Suprapubic skin (tissue), 4 donors: ENCODE results near the gene DAB2IP. TPM values are rescaled to one million over a fixed set of nuclear protein-coding genes. Genes with fewer than 3 reads are reported as not detected.

Source experiments
- DNase-seq, 2 donors: peaks; one replicate each; pipeline ENCODE4 v3.0.0-alpha.2; 2019; ENCODE audit warnings: low spot score in 2 of 2
- H3K27ac ChIP-seq: fragments of 200-600 bp; sonication (generic); one replicate; pipeline ENCODE4 v1.5.1; 2019
- H3K27me3 ChIP-seq: fragments of 200-600 bp; sonication (generic); one replicate; pipeline ENCODE4 v1.5.1; 2019
- H3K36me3 ChIP-seq: fragments of 200-600 bp; sonication (generic); one replicate; pipeline ENCODE4 v1.5.1; 2019
- H3K4me1 ChIP-seq: fragments of 200-600 bp; sonication (generic); one replicate; pipeline ENCODE4 v1.5.1; 2019
- H3K4me3 ChIP-seq: fragments of 200-600 bp; sonication (generic); one replicate; pipeline ENCODE4 v1.5.1; 2019; ENCODE audit warnings: mild to moderate bottlenecking
- H3K9me3 ChIP-seq: fragments of 200-600 bp; sonication (generic); one replicate; pipeline ENCODE4 v1.5.1; 2019
- EP300 ChIP-seq: sonication (generic); formaldehyde crosslinking; IDR thresholded peaks from one replicate; pipeline ENCODE4 v1.6.1; 2017; ENCODE audit warnings: antibody characterized with exemption
- POLR2A ChIP-seq, 2 donors: fragments of 450-650 bp; IDR thresholded peaks; one replicate each; pipeline ENCODE4 v1.6.1; 2017; ENCODE audit warnings: antibody characterized with exemption in 2 of 2, mild to moderate bottlenecking in 2 of 2, moderate library complexity in 2 of 2
- POLR2AphosphoS5 ChIP-seq, 3 donors: sonication (generic); formaldehyde crosslinking; IDR thresholded peaks; one replicate each; pipeline ENCODE4 v1.6.1; 2017; ENCODE audit warnings: antibody characterized with exemption in 3 of 3
- WGBS: methylation state at CpG from one replicate; pipeline ENCODE4 v1.1.5; 2018; 5-methylcytosine and 5-hydroxymethylcytosine counted together
- total RNA-seq, 4 donors: library from RNA; depleted of rRNA; stranded (reverse); fragments of >200 nt; gene quantifications; one replicate each; pipeline ENCODE4 v1.1.0, GENCODE V29; 2016
- TF ChIP-seq, protein P1 (sequence below), 2 donors: fragments of 200-600 bp in 1 of 2; fragments of 450-650 bp in 1 of 2; sonication (generic) in 1 of 2; IDR thresholded peaks; one replicate each; pipeline ENCODE4 v1.5.1; 2016 to 2019; ENCODE audit warnings: antibody characterized with exemption in 2 of 2, mild to moderate bottlenecking in 1 of 2, moderate library complexity in 1 of 2

Gene DAB2IP
- total RNA-seq, 4 donors from 2014 or later = 47.6 to 55.6 (median 50.3) TPM

GRCh38 chr9:121690766-121691165 lies 39.3 kb downstream of the DAB2IP start:
- Histone ChIP-seq H3K4me1 (peaks cover 8% of the 10 kb centered on the region), H3K27ac (no peak overlapping the region), H3K4me3 (no peak overlapping the region), H3K9me3 (no peaks in the 10 kb centered on the region), H3K27me3 (no peaks in the 10 kb centered on the region), H3K36me3 (no peaks in the 10 kb centered on the region)
- DNase-seq = no peak
- 100% methylated on average over 1 of the region's 1 CpG for WGBS
- TF ChIP-seq EP300 (no peak), POLR2AphosphoS5 (IDR thresholded peaks at IDR 0.05) (no peak), POLR2A (IDR thresholded peaks at IDR 0.05) (no peak)
- TF ChIP-seq, protein P1, sequence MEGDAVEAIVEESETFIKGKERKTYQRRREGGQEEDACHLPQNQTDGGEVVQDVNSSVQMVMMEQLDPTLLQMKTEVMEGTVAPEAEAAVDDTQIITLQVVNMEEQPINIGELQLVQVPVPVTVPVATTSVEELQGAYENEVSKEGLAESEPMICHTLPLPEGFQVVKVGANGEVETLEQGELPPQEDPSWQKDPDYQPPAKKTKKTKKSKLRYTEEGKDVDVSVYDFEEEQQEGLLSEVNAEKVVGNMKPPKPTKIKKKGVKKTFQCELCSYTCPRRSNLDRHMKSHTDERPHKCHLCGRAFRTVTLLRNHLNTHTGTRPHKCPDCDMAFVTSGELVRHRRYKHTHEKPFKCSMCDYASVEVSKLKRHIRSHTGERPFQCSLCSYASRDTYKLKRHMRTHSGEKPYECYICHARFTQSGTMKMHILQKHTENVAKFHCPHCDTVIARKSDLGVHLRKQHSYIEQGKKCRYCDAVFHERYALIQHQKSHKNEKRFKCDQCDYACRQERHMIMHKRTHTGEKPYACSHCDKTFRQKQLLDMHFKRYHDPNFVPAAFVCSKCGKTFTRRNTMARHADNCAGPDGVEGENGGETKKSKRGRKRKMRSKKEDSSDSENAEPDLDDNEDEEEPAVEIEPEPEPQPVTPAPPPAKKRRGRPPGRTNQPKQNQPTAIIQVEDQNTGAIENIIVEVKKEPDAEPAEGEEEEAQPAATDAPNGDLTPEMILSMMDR (IDR thresholded peaks at IDR 0.05) = no peak

- no peak for DNase-seq
- Histone ChIP-seq H3K27ac (peak overlapping the region; percentile 31), H3K36me3 (no peaks in the 10 kb centered on the region), H3K4me1 (peaks cover 8% of the 10 kb centered on the region), H3K9me3 (no peaks in the 10 kb centered on the region), H3K4me3 (no peak overlapping the region), H3K27me3 (no peaks in the 10 kb centered on the region)
- TF ChIP-seq EP300 (no peak), POLR2AphosphoS5 (IDR thresholded peaks at IDR 0.05) (no peak), POLR2A (IDR thresholded peaks at IDR 0.05) (no peak)
- TF ChIP-seq, protein P1 (IDR thresholded peaks at IDR 0.05) = no peak
- WGBS = 62% methylated on average over 6 of the region's 6 CpGs
Measured at GRCh38 chr9:121691890-121692289, 40.5 kb downstream of the DAB2IP start.

- H3K36me3 ChIP-seq = no peaks in the 10 kb centered on the region
- peaks cover 8% of the 10 kb centered on the region for H3K4me1 ChIP-seq
- H3K4me3 ChIP-seq = no peak overlapping the region
- 86% methylated on average over 12 of the region's 14 CpGs for WGBS
- DNase-seq = no peak
- H3K27ac ChIP-seq = peak overlapping the region; percentile 55
- no peak for TF ChIP-seq POLR2A (IDR thresholded peaks at IDR 0.05)
- H3K9me3 ChIP-seq = no peaks in the 10 kb centered on the region
- H3K27me3 ChIP-seq = no peaks in the 10 kb centered on the region
Measured at GRCh38 chr9:121692606-121693387, 41.4 kb downstream of the DAB2IP start.

- Histone ChIP-seq H3K9me3 (no peaks in the 10 kb centered on the region), H3K27ac (no peak overlapping the region), H3K36me3 (no peaks in the 10 kb centered on the region), H3K4me1 (peaks cover 10% of the 10 kb centered on the region), H3K27me3 (peaks cover 2% of the 10 kb centered on the region), H3K4me3 (no peak overlapping the region)
- WGBS = 85% methylated on average over 4 of the region's 4 CpGs
- TF ChIP-seq POLR2AphosphoS5 (IDR thresholded peaks at IDR 0.05) = no peak
- no peak for TF ChIP-seq POLR2A (IDR thresholded peaks at IDR 0.05)
- TF ChIP-seq, protein P1 (IDR thresholded peaks at IDR 0.05) = no peak
- TF ChIP-seq EP300 = no peak
- no peak for DNase-seq
Measured at GRCh38 chr9:121693388-121693670, 41.9 kb downstream of the DAB2IP start.

GRCh38 chr9:121694001-121694400 lies 42.6 kb downstream of the DAB2IP start:
- 100% methylated on average over 2 of the region's 5 CpGs for WGBS
- Histone ChIP-seq H3K27me3 (peaks cover 6% of the 10 kb centered on the region), H3K4me3 (no peak overlapping the region), H3K36me3 (no peaks in the 10 kb centered on the region), H3K9me3 (no peaks in the 10 kb centered on the region), H3K4me1 (peaks cover 16% of the 10 kb centered on the region), H3K27ac (no peak overlapping the region)
- no peak for TF ChIP-seq EP300
- TF ChIP-seq, protein P1 (IDR thresholded peaks at IDR 0.05) = no peak
- TF ChIP-seq POLR2A (IDR thresholded peaks at IDR 0.05) = no peak
- no peak for TF ChIP-seq POLR2AphosphoS5 (IDR thresholded peaks at IDR 0.05)
- DNase-seq = no peak
